Fibroblast of pulmonary artery (primary cell): ENCODE data around the gene MTHFD1L.

ENCODE experiments used
- DNase-seq: peaks from one replicate; pipeline ENCODE4 v3.0.0-alpha.2; 2010; ENCODE audit warnings: low read depth
- H3K4me3 ChIP-seq: replicated peaks from 2 replicates; pipeline ENCODE4 v1.5.1; 2011; ENCODE audit warnings: low read depth, mild to moderate bottlenecking, control low read depth, low read length, moderate library complexity
- TF ChIP-seq, protein P1 (sequence below): IDR thresholded peaks from 2 replicates; pipeline ENCODE4 v1.5.1; 2011; ENCODE audit warnings: mild to moderate bottlenecking, control low read depth, low read length, inconsistent platforms; ENCODE audit errors: missing control alignments

Gene MTHFD1L

DNA sequence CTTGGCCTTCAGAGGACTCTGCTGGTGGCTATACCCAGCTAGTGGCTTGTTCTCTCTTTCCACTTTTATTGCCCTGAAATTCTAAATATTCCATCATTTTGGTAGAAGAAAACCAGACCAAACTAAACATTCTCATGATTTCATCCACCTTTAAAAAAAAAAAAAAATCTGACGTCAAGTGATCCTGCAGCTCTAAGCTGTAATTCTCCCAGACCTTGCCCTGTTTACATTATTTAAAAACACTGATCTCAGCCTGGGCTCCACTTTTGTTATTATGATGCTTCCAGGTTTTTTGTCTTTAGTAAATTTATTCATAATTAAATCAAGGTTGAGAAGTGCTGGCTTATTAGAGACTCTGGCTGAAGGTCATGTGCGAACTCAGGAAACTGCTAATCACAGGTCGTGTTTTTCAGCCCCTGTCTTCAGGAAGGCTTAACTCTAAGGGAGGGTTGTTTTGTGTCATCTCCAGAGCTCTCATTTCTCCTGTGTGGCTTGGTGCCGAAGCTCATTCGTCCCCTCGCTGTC is 114.4 kb downstream of the MTHFD1L start:
- TF ChIP-seq, protein P1, sequence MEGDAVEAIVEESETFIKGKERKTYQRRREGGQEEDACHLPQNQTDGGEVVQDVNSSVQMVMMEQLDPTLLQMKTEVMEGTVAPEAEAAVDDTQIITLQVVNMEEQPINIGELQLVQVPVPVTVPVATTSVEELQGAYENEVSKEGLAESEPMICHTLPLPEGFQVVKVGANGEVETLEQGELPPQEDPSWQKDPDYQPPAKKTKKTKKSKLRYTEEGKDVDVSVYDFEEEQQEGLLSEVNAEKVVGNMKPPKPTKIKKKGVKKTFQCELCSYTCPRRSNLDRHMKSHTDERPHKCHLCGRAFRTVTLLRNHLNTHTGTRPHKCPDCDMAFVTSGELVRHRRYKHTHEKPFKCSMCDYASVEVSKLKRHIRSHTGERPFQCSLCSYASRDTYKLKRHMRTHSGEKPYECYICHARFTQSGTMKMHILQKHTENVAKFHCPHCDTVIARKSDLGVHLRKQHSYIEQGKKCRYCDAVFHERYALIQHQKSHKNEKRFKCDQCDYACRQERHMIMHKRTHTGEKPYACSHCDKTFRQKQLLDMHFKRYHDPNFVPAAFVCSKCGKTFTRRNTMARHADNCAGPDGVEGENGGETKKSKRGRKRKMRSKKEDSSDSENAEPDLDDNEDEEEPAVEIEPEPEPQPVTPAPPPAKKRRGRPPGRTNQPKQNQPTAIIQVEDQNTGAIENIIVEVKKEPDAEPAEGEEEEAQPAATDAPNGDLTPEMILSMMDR = no peak
- no peak for DNase-seq

DNA sequence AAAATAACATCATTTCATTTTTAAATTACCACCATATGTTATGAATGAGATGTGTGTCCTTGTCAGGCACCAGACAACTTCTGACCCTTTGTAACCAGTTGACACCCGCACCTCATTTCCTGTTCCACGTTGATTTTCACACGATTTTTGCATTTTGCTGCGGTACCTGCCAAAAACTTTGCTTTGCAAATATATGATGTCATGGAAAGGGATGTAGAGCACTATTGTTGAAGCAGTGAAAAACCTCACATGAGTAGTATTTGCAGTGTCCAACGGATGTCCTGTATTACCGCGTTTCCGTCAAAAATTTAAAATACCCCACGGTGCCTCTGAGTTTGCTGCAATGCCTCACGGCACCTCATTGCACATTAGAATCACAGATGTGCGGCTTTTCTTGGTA is 115.6 kb downstream of the MTHFD1L start:
- TF ChIP-seq, protein P1 = no peak
- no peak for DNase-seq
- no peak overlapping the region for H3K4me3 ChIP-seq

More for the DNA sequence above, 114.4 kb downstream of the MTHFD1L start:
- no peak overlapping the region for H3K4me3 ChIP-seq

GRCh38 chr6:150981669-150982068 is 116.2 kb downstream of the MTHFD1L start:
- TF ChIP-seq, protein P1 = no peak
- no peak overlapping the region for H3K4me3 ChIP-seq
- DNase-seq = no peak

DNA sequence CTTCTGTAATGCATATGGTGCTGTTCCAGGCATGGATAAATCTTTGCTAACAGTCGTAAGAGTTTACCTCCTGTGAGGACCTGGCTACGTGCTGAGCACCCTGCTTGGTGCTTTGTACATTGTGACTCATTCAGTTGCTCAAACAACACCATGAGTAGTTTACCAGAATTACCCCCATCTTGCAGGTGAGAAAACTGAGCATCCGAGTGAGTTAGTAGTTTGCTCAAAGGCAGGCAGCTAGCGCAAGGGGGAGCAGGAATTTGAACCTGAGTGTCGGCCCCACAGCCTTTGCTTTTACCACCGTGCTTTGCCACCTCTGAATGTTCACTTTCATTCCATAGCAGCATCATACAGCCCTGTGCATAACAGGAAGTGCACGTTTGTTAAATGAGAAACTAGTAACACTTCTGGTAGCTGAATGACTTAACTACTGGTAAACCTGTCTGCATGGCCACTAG is 121.9 kb downstream of the MTHFD1L start:
- DNase-seq = no peak
- no peak overlapping the region for H3K4me3 ChIP-seq
- TF ChIP-seq, protein P1 = no peak

DNA sequence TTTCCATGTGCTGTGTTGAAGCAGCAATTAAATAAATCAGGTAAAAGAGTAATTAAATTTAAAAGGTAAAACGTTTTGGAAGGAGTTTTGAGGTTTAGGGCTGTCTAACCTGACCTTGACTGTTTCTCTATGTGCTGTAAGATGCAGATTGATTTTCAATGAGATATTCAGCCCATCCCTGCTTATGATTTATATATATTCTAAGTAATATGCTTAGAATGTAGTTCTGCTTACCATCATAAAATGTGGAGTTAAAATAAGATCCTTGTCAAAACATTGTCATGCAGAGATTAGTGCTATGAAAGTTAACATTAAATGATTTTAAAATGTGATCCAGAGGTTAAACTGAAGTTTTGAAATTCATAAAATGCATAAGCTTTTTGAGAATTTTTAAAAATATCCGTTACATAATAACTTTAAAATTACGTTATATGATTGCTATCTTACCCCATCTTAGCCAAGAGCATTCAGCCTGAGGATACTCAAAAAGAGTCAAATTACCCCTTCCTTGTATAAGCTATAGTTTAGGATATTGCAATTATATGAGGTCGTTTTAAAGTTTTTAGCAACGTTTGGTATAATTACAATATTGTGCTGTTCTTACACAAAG is 122.5 kb downstream of the MTHFD1L start:
- no peak overlapping the region for H3K4me3 ChIP-seq
- DNase-seq = no peak
- TF ChIP-seq, protein P1 = no peak

- TF ChIP-seq, protein P1 = no peak
- no peak for DNase-seq
- H3K4me3 ChIP-seq = no peak overlapping the region
Observed at GRCh38 chr6:150991487-150991886, 126.0 kb downstream of the MTHFD1L start.

DNA sequence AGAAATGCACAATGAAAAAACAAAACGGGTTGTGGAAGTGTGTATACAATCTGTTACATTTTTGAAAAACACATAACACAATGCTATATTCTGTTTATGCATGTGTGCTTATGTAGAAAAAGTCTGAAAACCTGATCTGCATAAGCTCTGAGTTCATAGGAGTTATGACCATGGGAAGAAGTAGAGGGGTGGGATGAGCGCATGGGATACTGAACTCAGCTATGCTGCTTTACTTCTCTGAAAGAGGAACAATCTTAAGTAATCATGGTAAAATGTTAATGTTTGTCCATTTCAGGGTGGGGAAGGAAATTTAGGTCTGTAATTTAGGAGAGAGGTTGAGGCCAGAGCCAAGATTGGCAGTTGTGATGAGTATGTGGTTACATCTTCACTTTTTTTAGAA is 126.8 kb downstream of the MTHFD1L start:
- no peak overlapping the region for H3K4me3 ChIP-seq
- no peak for DNase-seq
- TF ChIP-seq, protein P1 = no peak
